Uterus (tissue), 4 donors: ENCODE data around the gene FTSJ3. TPM values are rescaled to one million over a fixed set of nuclear protein-coding genes. Genes with fewer than 3 reads are reported as not detected.
A peak's percentile ranks its signal among the peaks of the same experiment; 100 is the strongest.

Experiments used
- DNase-seq, 2 donors: peaks; one replicate each; pipeline ENCODE4 v3.0.0-alpha.2; 2019 to 2020
- H3K27ac ChIP-seq, 2 donors: fragments of 200-600 bp; sonication (generic); 1 replicate in 1 of 2; 2 replicates in 1 of 2; pipeline ENCODE4 v1.5.1; 2016 to 2018
- H3K27me3 ChIP-seq, 2 donors: fragments of 200-600 bp; sonication (generic); one replicate each; pipeline ENCODE4 v1.5.1; 2018 to 2019; ENCODE audit warnings: control low read depth in 1 of 2
- H3K36me3 ChIP-seq, 2 donors: fragments of 200-600 bp; sonication (generic); one replicate each; pipeline ENCODE4 v1.5.1; 2019; ENCODE audit warnings: control low read depth in 1 of 2
- H3K4me1 ChIP-seq, 2 donors: fragments of 200-600 bp; sonication (generic); one replicate each; pipeline ENCODE4 v1.5.1; 2018 to 2019; ENCODE audit warnings: control low read depth in 1 of 2
- H3K4me3 ChIP-seq, 2 donors: fragments of 200-600 bp; sonication (generic); 1 replicate in 1 of 2; 2 replicates in 1 of 2; pipeline ENCODE4 v1.5.1; 2018 to 2019; ENCODE audit warnings: mild to moderate bottlenecking in 1 of 2
- H3K9me3 ChIP-seq, 2 donors: fragments of 200-600 bp; sonication (generic); one replicate each; pipeline ENCODE4 v1.5.1; 2019; ENCODE audit warnings: control low read depth in 1 of 2
- CTCF ChIP-seq, 4 experiments: fragments of 200-600 bp in 2 of 4; fragments of 450-650 bp in 2 of 4; sonication (generic) in 2 of 4; IDR thresholded peaks; one replicate each; pipeline ENCODE4 v1.5.1; 2016 to 2019; ENCODE audit warnings: antibody characterized with exemption in 4 of 4, mild to moderate bottlenecking in 2 of 4, moderate library complexity in 1 of 4
- POLR2A ChIP-seq, 2 donors: fragments of 450-650 bp; IDR thresholded peaks; one replicate each; pipeline ENCODE4 v1.6.1; 2016; ENCODE audit warnings: antibody characterized with exemption in 2 of 2, mild to moderate bottlenecking in 1 of 2, moderate library complexity in 1 of 2
- intact Hi-C: fragments of 100-400 bp; cut with DNase I; formaldehyde crosslinking; loops from one replicate; pipeline ENCODE4 v1.15.1; 2023; ENCODE audit warnings: low total_unique reads
- total RNA-seq, 4 donors: library from RNA; depleted of rRNA in 3 of 4; stranded (reverse); fragments of >200 nt in 3 of 4; gene quantifications; one replicate each; pipeline versions ENCODE4 v1.1.0 to v1.2.4, GENCODE V29; 2014 to 2023
- donor health status: DM: yes; HTN: yes; CAD: no.

FTSJ3 gene
- total RNA-seq, 4 donors from 2014 or later = 29.7 to 64.7 (median 53.3) TPM

GRCh38 chr17:63842540-63843386, 15.3 kb upstream of the FTSJ3 start, which contains the start of gene SMARCD2:
TSS of gene SMARCD2 (minus strand) at chr17:63842685. CDS start at chr17:63842674, 11 bp downstream.
- intact Hi-C loops = no loop called here
- Histone ChIP-seq H3K4me3 (peak within 1 kb of the TSS; percentile 58 to 70), H3K4me1 (peaks cover 11 to 14% of the 10 kb centered on the region in 2 donors), H3K27ac (peak within 1 kb of the TSS; percentile 86 to 95), H3K36me3 (no peaks in the 10 kb centered on the region), H3K9me3 (no peaks in the 10 kb centered on the region), H3K27me3 (peaks cover 0 to 3% of the 10 kb centered on the region in 2 donors)
- DNase-seq = peak; percentile 98 to 99
- TF ChIP-seq CTCF (IDR thresholded peaks at IDR 0.05) (peak in 2 of 4 experiments; percentile 46 to 80), POLR2A (IDR thresholded peaks at IDR 0.05) (peak; percentile 72 to 98)

GRCh38 chr17:63842173-63842539, 14.7 kb upstream of the FTSJ3 start:
- Histone ChIP-seq H3K36me3 (no peaks in the 10 kb centered on the region), H3K27me3 (peaks cover 0 to 3% of the 10 kb centered on the region in 2 donors), H3K4me1 (peaks cover 14 to 17% of the 10 kb centered on the region in 2 donors), H3K9me3 (no peaks in the 10 kb centered on the region), H3K4me3 (peak overlapping the region; percentile 58 to 70), H3K27ac (peak overlapping the region; percentile 86 to 95)
- no peak for TF ChIP-seq POLR2A (IDR thresholded peaks at IDR 0.05)
- TF ChIP-seq CTCF (IDR thresholded peaks at IDR 0.05) = no peak
- peak; percentile 40 to 51 for DNase-seq
- intact Hi-C loops = no loop called here

GRCh38 chr17:63841350-63842172, 14.1 kb upstream of the FTSJ3 start:
- intact Hi-C loops = no loop called here
- Histone ChIP-seq H3K36me3 (no peaks in the 10 kb centered on the region), H3K9me3 (no peaks in the 10 kb centered on the region), H3K27ac (peak overlapping the region; percentile 86 to 95), H3K4me3 (peak overlapping the region; percentile 58 to 70), H3K4me1 (peaks cover 14 to 20% of the 10 kb centered on the region in 2 donors), H3K27me3 (peaks cover 0 to 3% of the 10 kb centered on the region in 2 donors)
- TF ChIP-seq POLR2A (IDR thresholded peaks at IDR 0.05) = no peak
- TF ChIP-seq CTCF (IDR thresholded peaks at IDR 0.05) = no peak
- peak; percentile 57 to 64 for DNase-seq

GRCh38 chr17:63840591-63841349, 13.3 kb upstream of the FTSJ3 start:
- Histone ChIP-seq H3K27me3 (peaks cover 0 to 3% of the 10 kb centered on the region in 2 donors), H3K9me3 (no peaks in the 10 kb centered on the region), H3K36me3 (no peaks in the 10 kb centered on the region), H3K4me3 (peak overlapping the region; percentile 58 to 70), H3K27ac (peak overlapping the region; percentile 86 to 95), H3K4me1 (peaks cover 14 to 20% of the 10 kb centered on the region in 2 donors)
- TF ChIP-seq CTCF (IDR thresholded peaks at IDR 0.05) = no peak
- no peak for TF ChIP-seq POLR2A (IDR thresholded peaks at IDR 0.05)
- DNase-seq = no peak
- intact Hi-C loops = no loop called here
